Measurements from ENCODE around the gene HRAS. TPM values are rescaled to one million over a fixed set of nuclear protein-coding genes. Genes with fewer than 3 reads are reported as not detected.

Gene HRAS
- total RNA-seq, 1 donor from 2014 or later = 21.2 TPM

- Mint-ChIP-seq H3K27me3 (ENCODE audit: insufficient read depth, low read depth) (peaks cover 18% of the 10 kb centered on the region), H3K36me3 (no peaks in the 10 kb centered on the region), H3K9me3 (peaks cover 2% of the 10 kb centered on the region), H3K4me1 (peaks cover 7% of the 10 kb centered on the region), H3K4me3 (peak overlapping the region; percentile 85), H3K27ac (no peak overlapping the region)
- Histone ChIP-seq H3F3A (ENCODE audit: low read depth) (peaks cover 33% of the 10 kb centered on the region), H4K20me1 (ENCODE audit: low read depth) (peaks cover 37% of the 10 kb centered on the region), H3K4me1 (peaks cover 10% of the 10 kb centered on the region), H3K9me3 (ENCODE audit: low read depth) (no peaks in the 10 kb centered on the region), H3K4me3 (peak overlapping the region; percentile 100), H3K36me3 (no peaks in the 10 kb centered on the region), H3K79me2 (ENCODE audit: low read depth) (peaks cover 11% of the 10 kb centered on the region), H3K4me2 (peak overlapping the region; percentile 86), H3K27ac (no peak overlapping the region), H3K9ac (no peak overlapping the region), H2AFZ (replicated peaks) (peak overlapping the region; percentile 73), H3K27me3 (peaks cover 44% of the 10 kb centered on the region)
- no peak for TF ChIP-seq EZH2phosphoT487 (IDR thresholded peaks at IDR 0.05)
- no peak for TF ChIP-seq EZH2 (IDR thresholded peaks at IDR 0.05)
- TF ChIP-seq, protein P1, sequence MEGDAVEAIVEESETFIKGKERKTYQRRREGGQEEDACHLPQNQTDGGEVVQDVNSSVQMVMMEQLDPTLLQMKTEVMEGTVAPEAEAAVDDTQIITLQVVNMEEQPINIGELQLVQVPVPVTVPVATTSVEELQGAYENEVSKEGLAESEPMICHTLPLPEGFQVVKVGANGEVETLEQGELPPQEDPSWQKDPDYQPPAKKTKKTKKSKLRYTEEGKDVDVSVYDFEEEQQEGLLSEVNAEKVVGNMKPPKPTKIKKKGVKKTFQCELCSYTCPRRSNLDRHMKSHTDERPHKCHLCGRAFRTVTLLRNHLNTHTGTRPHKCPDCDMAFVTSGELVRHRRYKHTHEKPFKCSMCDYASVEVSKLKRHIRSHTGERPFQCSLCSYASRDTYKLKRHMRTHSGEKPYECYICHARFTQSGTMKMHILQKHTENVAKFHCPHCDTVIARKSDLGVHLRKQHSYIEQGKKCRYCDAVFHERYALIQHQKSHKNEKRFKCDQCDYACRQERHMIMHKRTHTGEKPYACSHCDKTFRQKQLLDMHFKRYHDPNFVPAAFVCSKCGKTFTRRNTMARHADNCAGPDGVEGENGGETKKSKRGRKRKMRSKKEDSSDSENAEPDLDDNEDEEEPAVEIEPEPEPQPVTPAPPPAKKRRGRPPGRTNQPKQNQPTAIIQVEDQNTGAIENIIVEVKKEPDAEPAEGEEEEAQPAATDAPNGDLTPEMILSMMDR (IDR thresholded peaks at IDR 0.05) = no peak
- DNase-seq (ENCODE audit: low spot score) = no peak
These were observed 24.4 kb upstream of the HRAS start for GRCh38 chr11:559712-560304.

GRCh38 chr11:559020-559620 is 23.7 kb upstream of the HRAS start:
- no peak overlapping the region for H2AFZ ChIP-seq (replicated peaks)
- no peak for DNase-seq (ENCODE audit: low spot score)
- H3K27me3 ChIP-seq = peaks cover 51% of the 10 kb centered on the region
- no peak overlapping the region for H3K4me3 ChIP-seq
- no peak overlapping the region for H3K4me2 ChIP-seq
- H3K4me1 ChIP-seq = peaks cover 14% of the 10 kb centered on the region
- H3K36me3 ChIP-seq = no peaks in the 10 kb centered on the region
- no peak overlapping the region for H3K9ac ChIP-seq
- Mint-ChIP-seq H3K4me1 (peaks cover 7% of the 10 kb centered on the region), H3K9me3 (peaks cover 2% of the 10 kb centered on the region), H3K27ac (no peak overlapping the region), H3K36me3 (no peaks in the 10 kb centered on the region), H3K27me3 (ENCODE audit: insufficient read depth, low read depth) (peaks cover 16% of the 10 kb centered on the region), H3K4me3 (no peak overlapping the region)
- no peaks in the 10 kb centered on the region for H3K9me3 ChIP-seq (ENCODE audit: low read depth)
- no peak overlapping the region for H3K27ac ChIP-seq
- peaks cover 32% of the 10 kb centered on the region for H4K20me1 ChIP-seq (ENCODE audit: low read depth)
- TF ChIP-seq, protein P1 (IDR thresholded peaks at IDR 0.05) = no peak
- no peak for TF ChIP-seq EZH2phosphoT487 (IDR thresholded peaks at IDR 0.05)
- TF ChIP-seq EZH2 (IDR thresholded peaks at IDR 0.05) = no peak
- peaks cover 11% of the 10 kb centered on the region for H3K79me2 ChIP-seq (ENCODE audit: low read depth)
- H3F3A ChIP-seq (ENCODE audit: low read depth) = peaks cover 33% of the 10 kb centered on the region

DNA sequence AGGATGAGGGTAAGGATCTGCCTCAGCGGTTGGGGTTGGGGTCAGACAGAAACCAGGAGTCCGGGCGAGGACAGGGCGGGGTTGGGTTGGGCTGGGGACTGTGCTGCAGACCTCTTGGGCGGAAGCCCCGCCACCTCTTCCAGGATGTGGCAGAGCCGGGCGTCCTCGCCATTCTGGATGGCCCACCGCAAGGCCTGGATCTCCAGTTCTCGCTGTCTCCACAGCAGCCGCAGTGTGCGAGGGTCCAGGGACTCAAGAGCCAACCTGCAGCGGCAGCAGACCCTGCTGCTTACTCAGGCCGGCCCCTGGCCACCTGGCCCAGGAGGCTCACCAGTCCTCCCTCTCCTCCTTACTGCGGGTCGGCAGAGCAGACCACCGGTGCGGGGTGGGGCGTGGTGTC is 23.1 kb upstream of the HRAS start:
- H3K9ac ChIP-seq = no peak overlapping the region
- H4K20me1 ChIP-seq (ENCODE audit: low read depth) = peaks cover 26% of the 10 kb centered on the region
- H3K79me2 ChIP-seq (ENCODE audit: low read depth) = peaks cover 11% of the 10 kb centered on the region
- no peaks in the 10 kb centered on the region for H3K36me3 ChIP-seq
- no peak overlapping the region for H3K27ac ChIP-seq
- no peaks in the 10 kb centered on the region for H3K9me3 ChIP-seq (ENCODE audit: low read depth)
- H3K27me3 ChIP-seq = peaks cover 52% of the 10 kb centered on the region
- Mint-ChIP-seq H3K27me3 (ENCODE audit: insufficient read depth, low read depth) (peaks cover 16% of the 10 kb centered on the region), H3K9me3 (peaks cover 2% of the 10 kb centered on the region), H3K27ac (no peak overlapping the region), H3K4me3 (no peak overlapping the region), H3K36me3 (no peaks in the 10 kb centered on the region), H3K4me1 (peaks cover 7% of the 10 kb centered on the region)
- H3K4me3 ChIP-seq = no peak overlapping the region
- H2AFZ ChIP-seq (replicated peaks) = no peak overlapping the region
- TF ChIP-seq EZH2 (IDR thresholded peaks at IDR 0.05) (no peak), EZH2phosphoT487 (IDR thresholded peaks at IDR 0.05) (no peak)
- TF ChIP-seq, protein P1 (IDR thresholded peaks at IDR 0.05) = no peak
- peaks cover 14% of the 10 kb centered on the region for H3K4me1 ChIP-seq
- H3F3A ChIP-seq (ENCODE audit: low read depth) = peaks cover 33% of the 10 kb centered on the region
- H3K4me2 ChIP-seq = no peak overlapping the region
- no peak for DNase-seq (ENCODE audit: low spot score)

All from neural progenitor cell (in vitro differentiated cells).